Globus pallidus (tissue), 1 donor: ENCODE data around the gene IFT122.
A peak's percentile ranks its signal among the peaks of the same experiment; 100 is the strongest.

Experiments used
- DNase-seq: peaks from one replicate; pipeline ENCODE4 v3.0.0-alpha.2; 2015; ENCODE audit warnings: low spot score

Gene IFT122

GRCh38 chr3:129435367-129435766 is 4.7 kb upstream of the IFT122 start:
- DNase-seq: no peak

- no peak for DNase-seq
Observed at GRCh38 chr3:129439226-129439816, 703 bp upstream of the IFT122 start.

GRCh38 chr3:129440618-129441190 is 680 bp downstream of the IFT122 start:
- DNase-seq: no peak

GRCh38 chr3:129441215-129441614 is 1.2 kb downstream of the IFT122 start:
- no peak for DNase-seq

- peak; percentile 60 for DNase-seq
Observed at GRCh38 chr3:129441782-129442181, 1.8 kb downstream of the IFT122 start.

GRCh38 chr3:129442486-129442885 is 2.5 kb downstream of the IFT122 start:
- no peak for DNase-seq

- no peak for DNase-seq
Observed at GRCh38 chr3:129442947-129443346, 2.9 kb downstream of the IFT122 start.

GRCh38 chr3:129445471-129445870 is 5.4 kb downstream of the IFT122 start:
- no peak for DNase-seq

- DNase-seq: no peak
Observed at GRCh38 chr3:129446926-129447325, 6.9 kb downstream of the IFT122 start.

- DNase-seq: no peak
Observed at GRCh38 chr3:129448186-129448895, 8.3 kb downstream of the IFT122 start.

GRCh38 chr3:129449279-129450115 is 9.5 kb downstream of the IFT122 start:
- DNase-seq: no peak

GRCh38 chr3:129453732-129454131 is 13.7 kb downstream of the IFT122 start:
- DNase-seq: no peak

GRCh38 chr3:129460155-129460554 is 20.1 kb downstream of the IFT122 start:
- DNase-seq: no peak

- DNase-seq: no peak
Observed at GRCh38 chr3:129460572-129460971, 20.5 kb downstream of the IFT122 start.

- DNase-seq: peak; percentile 53
Observed at GRCh38 chr3:129461022-129461421, 21.0 kb downstream of the IFT122 start.

GRCh38 chr3:129461461-129462146 is 21.6 kb downstream of the IFT122 start:
- no peak for DNase-seq

GRCh38 chr3:129462361-129462968 is 22.4 kb downstream of the IFT122 start:
- no peak for DNase-seq

- DNase-seq: no peak
Observed at GRCh38 chr3:129463094-129463493, 23.1 kb downstream of the IFT122 start.

- DNase-seq: no peak
Observed at GRCh38 chr3:129463716-129464115, 23.7 kb downstream of the IFT122 start.

GRCh38 chr3:129467932-129468331 is 27.9 kb downstream of the IFT122 start:
- no peak for DNase-seq

GRCh38 chr3:129469026-129469425 is 29.0 kb downstream of the IFT122 start:
- DNase-seq: no peak

- DNase-seq: no peak
Observed at GRCh38 chr3:129470861-129471260, 30.8 kb downstream of the IFT122 start.
